ENCODE results near the gene LAMC1. TPM values are rescaled to one million over a fixed set of nuclear protein-coding genes. Genes with fewer than 3 reads are reported as not detected.
A peak's percentile ranks its signal among the peaks of the same experiment; 100 is the strongest.
"Not testable (repeated sequence)": the region's sequence is repeated elsewhere in the genome, so short reads cannot be mapped to it uniquely, and the experiment has no call there.

LAMC1 gene
- polyA plus RNA-seq, 1 donor = 293 TPM

GRCh38 chr1:183043872-183044854 is 20.9 kb downstream of the LAMC1 start:
- DNase-seq = no peak

GRCh38 chr1:183044893-183045649 is 21.9 kb downstream of the LAMC1 start:
- DNase-seq = no peak

- DNase-seq = no peak
Observed at GRCh38 chr1:183048087-183049085, 25.2 kb downstream of the LAMC1 start.

GRCh38 chr1:183051546-183051945 is 28.3 kb downstream of the LAMC1 start:
- DNase-seq = no peak

GRCh38 chr1:183052861-183053260 is 29.6 kb downstream of the LAMC1 start:
- no peak for DNase-seq

GRCh38 chr1:183058851-183059502 is 35.8 kb downstream of the LAMC1 start:
- no peak for DNase-seq

GRCh38 chr1:183061194-183061593 is 38.0 kb downstream of the LAMC1 start:
- DNase-seq = no peak

GRCh38 chr1:183063349-183063748 is 40.1 kb downstream of the LAMC1 start:
- DNase-seq = no peak

GRCh38 chr1:183065168-183065706 is 42.0 kb downstream of the LAMC1 start:
- no peak for DNase-seq

- DNase-seq = not testable (repeated sequence)
Observed at GRCh38 chr1:183066432-183066831, 43.2 kb downstream of the LAMC1 start.

- DNase-seq = no peak
Observed at GRCh38 chr1:183069562-183070216, 46.5 kb downstream of the LAMC1 start.

- DNase-seq = no peak
Observed at GRCh38 chr1:183070234-183070922, 47.2 kb downstream of the LAMC1 start.

- peak; percentile 52 for DNase-seq
Observed at GRCh38 chr1:183070923-183071618, 47.9 kb downstream of the LAMC1 start.

GRCh38 chr1:183072595-183072994 is 49.4 kb downstream of the LAMC1 start:
- DNase-seq = not testable (repeated sequence)

GRCh38 chr1:183073320-183073719 is 50.1 kb downstream of the LAMC1 start:
- no peak for DNase-seq

GRCh38 chr1:183074215-183074614 is 51.0 kb downstream of the LAMC1 start:
- DNase-seq = no peak

GRCh38 chr1:183075861-183076260 is 52.6 kb downstream of the LAMC1 start:
- no peak for DNase-seq

GRCh38 chr1:183077097-183077496 is 53.9 kb downstream of the LAMC1 start:
- DNase-seq = no peak

GRCh38 chr1:183079712-183080388 is 56.6 kb downstream of the LAMC1 start:
- DNase-seq = no peak
